CD4-positive, alpha-beta T cell (primary cell): ENCODE data around the gene GAB1. TPM values are rescaled to one million over a fixed set of nuclear protein-coding genes. Genes with fewer than 3 reads are reported as not detected.

Experiments
- ATAC-seq: fragments of 200-7000 bp; cut with Tn5 transposase; one replicate; pipeline ENCODE4 v1.10.0; 2022; ENCODE audit warnings: mild to moderate bottlenecking; ENCODE audit not compliant: poor library complexity
- CTCF ChIA-PET: fragments of 350-600 bp; sonication (Branson Sonifier 250); formaldehyde crosslinking; loops from one replicate; lab custom pipeline; 2021; ENCODE audit warnings: antibody characterized with exemption, inconsistent platforms; lab: Charles Lee
- POLR2A ChIA-PET: fragments of 350-600 bp; sonication (Branson Sonifier 250); formaldehyde crosslinking; loops from one replicate; lab custom pipeline; 2021; ENCODE audit warnings: antibody characterized with exemption, inconsistent platforms; lab: Charles Lee
- DNase-seq, 14 experiments: peaks; one replicate each; pipeline ENCODE4 v3.0.0-alpha.2; 2013 to 2020; ENCODE audit warnings: mixed read lengths in 2 of 14
- H3K27ac ChIP-seq, 2 donors: one replicate each; pipeline versions ENCODE4 v1.5.1 to v1.7.0; 2013; ENCODE audit warnings: low read length in 2 of 2, low read depth in 1 of 2, mild to moderate bottlenecking in 1 of 2
- H3K27me3 ChIP-seq, 2 experiments: 1 replicate in 1 of 2; 2 replicates in 1 of 2; pipeline versions ENCODE4 v1.6.1 to v1.7.0; 2013; ENCODE audit warnings: low read length in 2 of 2, control low read depth in 1 of 2, mild to moderate bottlenecking in 1 of 2, moderate library complexity in 1 of 2; ENCODE audit not compliant: insufficient read depth in 2 of 2, control insufficient read depth in 1 of 2
- H3K36me3 ChIP-seq: one replicate; pipeline ENCODE4 v1.6.1; 2013; ENCODE audit warnings: low read length, control low read depth; ENCODE audit not compliant: insufficient read depth
- H3K4me1 ChIP-seq: one replicate; pipeline ENCODE4 v1.6.1; 2013; ENCODE audit warnings: low read length, control low read depth; ENCODE audit not compliant: insufficient read depth
- H3K4me3 ChIP-seq: one replicate; pipeline ENCODE4 v1.5.1; 2013; ENCODE audit warnings: mild to moderate bottlenecking, low read length, moderate library complexity
- H3K9me3 ChIP-seq, 2 experiments: 1 replicate in 1 of 2; 2 replicates in 1 of 2; pipeline versions ENCODE4 v1.6.1 to v1.7.0; 2013; ENCODE audit warnings: low read length in 2 of 2, mild to moderate bottlenecking in 2 of 2, control low read depth in 1 of 2, moderate library complexity in 1 of 2; ENCODE audit not compliant: control insufficient read depth in 1 of 2, insufficient read depth in 1 of 2
- H3K27ac Mint-ChIP-seq: one replicate; pipeline ENCODE4 v1.8.0; 2020; ENCODE audit warnings: mixed read lengths
- H3K27me3 Mint-ChIP-seq: one replicate; pipeline ENCODE4 v1.8.0; 2021; ENCODE audit warnings: mixed read lengths
- H3K36me3 Mint-ChIP-seq: one replicate; pipeline ENCODE4 v1.8.0; 2021; ENCODE audit warnings: low read depth, mixed read lengths
- H3K4me1 Mint-ChIP-seq: one replicate; pipeline ENCODE4 v1.8.0; 2021; ENCODE audit warnings: low read depth, mixed read lengths
- H3K4me3 Mint-ChIP-seq: one replicate; pipeline ENCODE4 v1.8.0; 2020; ENCODE audit warnings: mild to moderate bottlenecking, mixed read lengths
- H3K9me3 Mint-ChIP-seq: one replicate; pipeline ENCODE4 v1.8.0; 2020; ENCODE audit warnings: mixed read lengths
- CTCF ChIP-seq: fragments of 200-600 bp; IDR thresholded peaks from one replicate; pipeline ENCODE4 v1.8.0; 2022; ENCODE audit warnings: antibody characterized with exemption, mild to moderate bottlenecking
- intact Hi-C, 2 experiments: fragments of 100-400 bp; cut with DNase I in 1 of 2; cut with micrococcal nuclease in 1 of 2; formaldehyde crosslinking; loops; one replicate each; pipeline versions ENCODE4 v1.15.1 to v1.9.0; 2023 to 2025; cut with DNase I, micrococcal nuclease
- total RNA-seq, 174 experiments: library from RNA in 2 of 174; stranded (reverse) in 2 of 174; gene quantifications; one replicate each; pipeline ENCODE4 v1.2.3 and lab custom pipeline; 2021 to 2026

The GAB1 gene
- total RNA-seq, 2 experiments from 2014 or later, result 0.27 to 0.64 TPM

GRCh38 chr4:143362349-143363046 lies 25.8 kb downstream of the GAB1 start:
- POLR2A ChIA-PET, result no interaction called here
- no peaks in the 10 kb centered on the region for H3K27me3 Mint-ChIP-seq
- Histone ChIP-seq H3K27me3 (no peaks in the 10 kb centered on the region), H3K9me3 (no peaks in the 10 kb centered on the region), H3K4me3 (no peak overlapping the region), H3K4me1 (peaks cover 11% of the 10 kb centered on the region), H3K27ac (no peak overlapping the region), H3K36me3 (no peaks in the 10 kb centered on the region)
- DNase-seq, result no peak
- H3K4me3 Mint-ChIP-seq, result no peak overlapping the region
- intact Hi-C loops, result no loop called here
- ATAC-seq, result no peak
- H3K9me3 Mint-ChIP-seq, result no peaks in the 10 kb centered on the region
- no peak overlapping the region for H3K27ac Mint-ChIP-seq
- TF ChIP-seq CTCF, result no peak
- peaks cover 17% of the 10 kb centered on the region for H3K4me1 Mint-ChIP-seq
- no peaks in the 10 kb centered on the region for H3K36me3 Mint-ChIP-seq
- CTCF ChIA-PET, result no interaction called here

GRCh38 chr4:143363332-143363731 lies 26.7 kb downstream of the GAB1 start:
- DNase-seq (no peak), ATAC-seq (no peak)
- no peak for TF ChIP-seq CTCF
- ChIA-PET POLR2A (no interaction called here), CTCF (no interaction called here)
- Mint-ChIP-seq H3K4me1 (peaks cover 17% of the 10 kb centered on the region), H3K9me3 (no peaks in the 10 kb centered on the region), H3K27ac (no peak overlapping the region), H3K36me3 (no peaks in the 10 kb centered on the region), H3K27me3 (no peaks in the 10 kb centered on the region), H3K4me3 (no peak overlapping the region)
- H3K4me1 ChIP-seq, result peaks cover 11% of the 10 kb centered on the region
- no peak overlapping the region for H3K27ac ChIP-seq
- intact Hi-C loops, result no loop called here
- no peaks in the 10 kb centered on the region for H3K36me3 ChIP-seq
- no peak overlapping the region for H3K4me3 ChIP-seq
- no peaks in the 10 kb centered on the region for H3K9me3 ChIP-seq
- H3K27me3 ChIP-seq, result no peaks in the 10 kb centered on the region

GRCh38 chr4:143364063-143364462 lies 27.4 kb downstream of the GAB1 start:
- Mint-ChIP-seq H3K4me1 (peaks cover 10% of the 10 kb centered on the region), H3K4me3 (no peak overlapping the region), H3K9me3 (no peaks in the 10 kb centered on the region), H3K36me3 (no peaks in the 10 kb centered on the region), H3K27ac (no peak overlapping the region), H3K27me3 (no peaks in the 10 kb centered on the region)
- no peaks in the 10 kb centered on the region for H3K9me3 ChIP-seq
- H3K4me3 ChIP-seq, result no peak overlapping the region
- DNase-seq (no peak), ATAC-seq (no peak)
- ChIA-PET CTCF (no interaction called here), POLR2A (no interaction called here)
- intact Hi-C loops, result no loop called here
- no peaks in the 10 kb centered on the region for H3K36me3 ChIP-seq
- TF ChIP-seq CTCF, result no peak
- H3K4me1 ChIP-seq, result peaks cover 7% of the 10 kb centered on the region
- H3K27me3 ChIP-seq, result no peaks in the 10 kb centered on the region
- H3K27ac ChIP-seq, result no peak overlapping the region
